LHCN-M2 (cell line): ENCODE measurements around the gene USP1. TPM values are rescaled to one million over a fixed set of nuclear protein-coding genes. Genes with fewer than 3 reads are reported as not detected.
A peak's percentile ranks its signal among the peaks of the same experiment; 100 is the strongest.

Experiments used
- DNase-seq: peaks from one replicate; pipeline ENCODE4 v3.0.0-alpha.2; 2012; ENCODE audit warnings: low read depth
- total RNA-seq: library from RNA; depleted of rRNA; stranded (reverse); fragments of >200 nt; gene quantifications from 2 replicates; pipeline ENCODE4 v1.2.3, GENCODE V29; 2014; rRNA removed

USP1 gene
- total RNA-seq, 1 experiment from 2014 or later = 54.9 TPM

GRCh38 chr1:62484824-62485468 is 48.1 kb downstream of the USP1 start:
- no peak for DNase-seq

- DNase-seq = no peak
These were observed 51.1 kb downstream of the USP1 start for GRCh38 chr1:62487956-62488355.

GRCh38 chr1:62492521-62492920 is 55.7 kb downstream of the USP1 start:
- DNase-seq = peak; percentile 65

GRCh38 chr1:62493656-62494055 is 56.8 kb downstream of the USP1 start:
- DNase-seq = peak; percentile 49

- DNase-seq = no peak
These were observed 57.3 kb downstream of the USP1 start for GRCh38 chr1:62494137-62494536.

GRCh38 chr1:62500210-62500609 is 63.4 kb downstream of the USP1 start:
- no peak for DNase-seq

Other genes with a start within 250 kb of the USP1 start
- gene L1TD1, start 242.2 kb upstream of the USP1 start, total RNA-seq = not detected in 2 replicates
- gene KANK4, start 117.6 kb upstream of the USP1 start, total RNA-seq = 0.06 and 0.26 TPM in 2 replicates
- gene ANGPTL3, start 160.5 kb downstream of the USP1 start, total RNA-seq = not detected in 2 replicates